GM12874 (cell line): ENCODE data around the gene CTSK.

Experiments used
- CTCF ChIP-seq: IDR thresholded peaks from 2 replicates; pipeline ENCODE4 v1.5.1; 2011; ENCODE audit warnings: low read depth, mild to moderate bottlenecking, control low read depth, low read length, moderate library complexity; ENCODE audit not compliant: insufficient read depth

The CTSK gene

GRCh38 chr1:150832597-150832996, 24.5 kb upstream of the CTSK start:
- no peak for TF ChIP-seq CTCF

- peak; percentile 25; the same call in 1 of the 2 replicates for TF ChIP-seq CTCF
Measured at GRCh38 chr1:150829751-150830150, 21.7 kb upstream of the CTSK start.

- TF ChIP-seq CTCF, result no peak
Measured at GRCh38 chr1:150826299-150826698, 18.2 kb upstream of the CTSK start.

GRCh38 chr1:150820730-150821512, 12.9 kb upstream of the CTSK start:
- TF ChIP-seq CTCF, result no peak

GRCh38 chr1:150815871-150816270, 7.8 kb upstream of the CTSK start:
- TF ChIP-seq CTCF, result no peak

- TF ChIP-seq CTCF, result peak; percentile 53; the same call in 1 of the 2 replicates
Measured at GRCh38 chr1:150813028-150813707, 5.1 kb upstream of the CTSK start.

GRCh38 chr1:150810958-150811659, 3.0 kb upstream of the CTSK start:
- no peak for TF ChIP-seq CTCF
